ENCODE data around the gene HOXA1.
"Not testable (repeated sequence)": the region's sequence is repeated elsewhere in the genome, so short reads cannot be mapped to it uniquely, and the experiment has no call there.

Gene HOXA1

GRCh38 chr7:27091941-27092818, 3.6 kb downstream of the HOXA1 start:
- no peak for DNase-seq

- no peak for DNase-seq
These were observed 4.7 kb downstream of the HOXA1 start for GRCh38 chr7:27091105-27091504.

GRCh38 chr7:27088002-27088922, 7.5 kb downstream of the HOXA1 start:
- no peak for DNase-seq

- DNase-seq, result no peak
These were observed 12.2 kb downstream of the HOXA1 start for GRCh38 chr7:27083646-27084045.

- no peak for DNase-seq
These were observed 13.6 kb downstream of the HOXA1 start for GRCh38 chr7:27082171-27082570.

GRCh38 chr7:27080844-27081436, 14.9 kb downstream of the HOXA1 start:
- no peak for DNase-seq

- no peak for DNase-seq
These were observed 16.4 kb downstream of the HOXA1 start for GRCh38 chr7:27079234-27079975.

GRCh38 chr7:27078616-27079233, 17.1 kb downstream of the HOXA1 start:
- no peak for DNase-seq

- no peak for DNase-seq
These were observed 22.7 kb downstream of the HOXA1 start for GRCh38 chr7:27073076-27073475.

- DNase-seq, result no peak
These were observed 24.0 kb downstream of the HOXA1 start for GRCh38 chr7:27071622-27072390.

GRCh38 chr7:27068259-27068658, 27.5 kb downstream of the HOXA1 start:
- DNase-seq, result no peak

GRCh38 chr7:27066148-27066547, 29.7 kb downstream of the HOXA1 start:
- DNase-seq, result no peak

GRCh38 chr7:27065709-27066108, 30.1 kb downstream of the HOXA1 start:
- no peak for DNase-seq

GRCh38 chr7:27064661-27065060, 31.1 kb downstream of the HOXA1 start:
- no peak for DNase-seq

GRCh38 chr7:27064159-27064558, 31.6 kb downstream of the HOXA1 start:
- DNase-seq, result no peak

GRCh38 chr7:27062946-27063345, 32.9 kb downstream of the HOXA1 start:
- DNase-seq, result no peak

GRCh38 chr7:27053153-27053552, 42.6 kb downstream of the HOXA1 start:
- no peak for DNase-seq

GRCh38 chr7:27051451-27051850, 44.3 kb downstream of the HOXA1 start:
- no peak for DNase-seq

GRCh38 chr7:27048438-27048837, 47.4 kb downstream of the HOXA1 start:
- DNase-seq, result no peak

- DNase-seq, result no peak
These were observed 48.8 kb downstream of the HOXA1 start for GRCh38 chr7:27046854-27047549.

- DNase-seq, result not testable (repeated sequence)
These were observed 49.8 kb downstream of the HOXA1 start for GRCh38 chr7:27045972-27046371.
